ENCODE measurements around the gene ASTN2.

The ASTN2 gene

DNA sequence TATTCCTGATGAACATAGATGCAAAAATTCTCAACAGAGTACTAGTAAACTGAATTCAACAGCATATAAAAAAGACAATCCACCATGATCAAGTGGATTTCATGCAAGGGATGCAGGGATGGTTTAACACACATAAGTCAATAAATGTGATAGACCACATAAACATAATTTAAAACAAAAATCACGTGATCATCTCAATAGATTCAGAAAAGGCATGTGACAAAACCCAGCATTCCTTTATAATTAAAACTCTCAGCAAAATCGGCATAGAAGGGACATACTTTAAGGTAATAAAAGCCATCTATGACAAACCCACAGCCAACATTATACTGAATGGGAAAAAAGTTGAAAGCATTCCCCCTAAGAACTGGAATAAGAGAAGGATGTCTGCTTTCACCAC, 894.6 kb downstream of the ASTN2 start:
- Histone ChIP-seq H3K4me1 (no peaks in the 10 kb centered on the region), H3K4me2 (no peak overlapping the region), H3K27ac (no peak overlapping the region), H3K36me3 (no peaks in the 10 kb centered on the region), H3K9me3 (replicated peaks in 1 of 11) (peaks cover 0 to 34% (median 5%) of the 10 kb centered on the region in 11 experiments; a peak in 14 of 22 replicates), H3K9ac (no peak overlapping the region), H3K27me3 (no peaks in the 10 kb centered on the region), H4K20me1 (no peaks in the 10 kb centered on the region), H3K4me3 (no peak overlapping the region)
- TF ChIP-seq Cebpa-rat (IDR thresholded peaks at IDR 0.05): no peak

DNA sequence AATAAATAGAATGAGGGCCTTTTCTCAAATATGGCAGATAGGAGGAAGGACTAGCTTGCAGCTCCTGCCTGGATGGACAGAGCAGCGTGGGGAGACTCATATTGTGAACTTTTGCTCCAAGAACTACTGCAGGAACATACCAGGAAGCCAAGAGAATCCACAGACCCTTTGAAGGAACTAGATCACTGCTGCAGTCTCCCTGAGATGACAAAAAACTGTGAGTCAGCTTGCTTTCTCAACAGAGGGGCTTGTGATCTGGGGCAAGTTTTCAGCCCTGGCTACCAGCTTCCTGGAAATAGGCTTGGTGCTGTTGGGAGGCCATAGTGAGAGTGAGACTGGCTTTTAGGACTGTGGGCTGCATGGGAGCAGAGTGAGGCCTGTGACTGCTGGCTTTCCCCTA, 898.4 kb downstream of the ASTN2 start:
- no peaks in the 10 kb centered on the region for H4K20me1 ChIP-seq
- no peak overlapping the region for H3K27ac ChIP-seq
- H3K4me1 ChIP-seq: no peaks in the 10 kb centered on the region
- no peak overlapping the region for H3K4me3 ChIP-seq
- H3K27me3 ChIP-seq: no peaks in the 10 kb centered on the region
- no peak for TF ChIP-seq Cebpa-rat (IDR thresholded peaks at IDR 0.05)
- H3K4me2 ChIP-seq: no peak overlapping the region
- peaks cover 6 to 42% (median 14%) of the 10 kb centered on the region in 11 experiments; a peak in 21 of 22 replicates for H3K9me3 ChIP-seq (replicated peaks in 1 of 11)
- no peak overlapping the region for H3K9ac ChIP-seq
- H3K36me3 ChIP-seq: no peaks in the 10 kb centered on the region

DNA sequence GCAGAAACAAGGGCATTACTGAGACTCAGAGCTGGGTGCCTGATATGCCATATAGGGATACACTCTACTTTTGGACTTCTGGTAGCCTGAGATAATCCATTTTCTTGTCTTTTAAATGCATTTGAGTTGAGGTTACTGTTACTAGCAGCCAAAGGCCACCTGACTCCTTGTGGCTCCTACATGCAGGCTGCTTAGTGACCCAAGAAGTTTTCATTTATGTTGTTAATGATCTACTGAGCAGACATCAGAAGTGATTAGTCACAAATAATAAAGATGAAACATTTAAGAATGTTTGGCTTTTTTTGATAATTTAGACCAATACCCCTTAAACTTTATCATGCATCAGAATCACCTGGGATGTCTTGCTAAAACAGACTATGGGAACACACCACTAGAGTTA, 899.3 kb downstream of the ASTN2 start:
- no peak overlapping the region for H3K4me3 ChIP-seq
- no peak overlapping the region for H3K9ac ChIP-seq
- H4K20me1 ChIP-seq: no peaks in the 10 kb centered on the region
- H3K4me1 ChIP-seq: no peaks in the 10 kb centered on the region
- H3K9me3 ChIP-seq (replicated peaks in 1 of 11): peaks cover 6 to 36% (median 14%) of the 10 kb centered on the region in 11 experiments; a peak in 21 of 22 replicates
- H3K36me3 ChIP-seq: no peaks in the 10 kb centered on the region
- no peak overlapping the region for H3K27ac ChIP-seq
- no peak for TF ChIP-seq Cebpa-rat (IDR thresholded peaks at IDR 0.05)
- H3K27me3 ChIP-seq: no peaks in the 10 kb centered on the region
- H3K4me2 ChIP-seq: no peak overlapping the region

DNA sequence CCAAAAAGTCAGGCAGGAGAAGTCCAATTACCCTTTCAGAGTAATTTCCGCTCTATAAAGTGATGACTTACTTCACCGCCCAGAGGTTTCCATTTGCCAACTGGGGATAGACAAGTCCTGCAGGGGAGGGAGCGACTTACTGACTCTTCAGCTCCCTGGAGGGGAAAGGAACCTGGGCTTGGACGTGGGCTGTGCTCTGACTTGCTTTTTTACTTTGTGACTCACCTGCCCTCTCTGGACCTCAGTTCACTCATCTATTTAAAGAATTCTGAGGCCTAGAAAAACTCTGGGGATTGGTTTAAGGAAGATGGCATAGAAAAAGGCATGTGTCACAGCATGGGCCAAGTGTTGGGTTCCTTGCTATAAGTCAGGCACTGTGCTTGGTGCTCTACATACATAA, 908.2 kb downstream of the ASTN2 start:
- H3K9ac ChIP-seq: no peak overlapping the region
- no peaks in the 10 kb centered on the region for H3K36me3 ChIP-seq
- H3K4me1 ChIP-seq: peaks cover 0 to 23% (median 9%) of the 10 kb centered on the region in 10 experiments; a peak in 11 of 20 replicates
- no peak overlapping the region for H3K27ac ChIP-seq
- H4K20me1 ChIP-seq: no peaks in the 10 kb centered on the region
- H3K9me3 ChIP-seq (replicated peaks in 1 of 11): peaks cover 0 to 11% (median 0%) of the 10 kb centered on the region in 11 experiments; a peak in 1 of 22 replicates
- H3K4me2 ChIP-seq: no peak overlapping the region
- no peaks in the 10 kb centered on the region for H3K27me3 ChIP-seq
- no peak for TF ChIP-seq Cebpa-rat (IDR thresholded peaks at IDR 0.05)
- no peak overlapping the region for H3K4me3 ChIP-seq

DNA sequence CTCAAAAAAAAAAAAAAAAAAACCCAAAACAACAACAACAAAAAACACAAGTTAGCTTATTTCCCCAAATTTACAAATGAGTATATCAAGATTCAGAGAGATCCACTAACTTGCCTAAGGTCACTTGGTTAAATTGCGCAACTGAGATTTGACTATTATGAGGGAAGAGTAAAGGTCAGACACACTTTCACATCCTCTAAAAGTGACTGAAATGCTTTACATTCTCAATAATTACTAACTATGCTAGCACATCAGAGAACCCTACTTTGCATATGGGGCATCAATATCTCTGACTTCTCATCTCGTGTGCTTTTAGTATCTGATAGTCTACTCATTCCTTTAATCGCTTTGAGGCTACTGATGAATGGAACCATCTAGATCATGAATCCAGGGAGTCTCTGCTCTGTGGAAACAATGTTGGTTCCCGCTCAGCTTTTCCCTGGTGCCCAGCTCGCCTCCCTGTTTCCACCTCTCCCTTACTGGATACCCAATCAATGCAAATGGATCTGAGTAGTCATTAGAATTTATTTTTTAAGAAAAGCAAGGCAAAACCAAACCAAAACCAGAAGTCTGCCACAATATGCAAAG, 909.9 kb downstream of the ASTN2 start:
- no peak overlapping the region for H3K4me3 ChIP-seq
- peak in 6 of 11 experiments; percentile 9 to 85 (median 58); a peak in 7 of 22 replicates for TF ChIP-seq Cebpa-rat (IDR thresholded peaks at IDR 0.05)
- peaks cover 0 to 8% (median 0%) of the 10 kb centered on the region in 11 experiments; a peak in 1 of 22 replicates for H3K9me3 ChIP-seq (replicated peaks in 1 of 11)
- H4K20me1 ChIP-seq: no peaks in the 10 kb centered on the region
- no peaks in the 10 kb centered on the region for H3K36me3 ChIP-seq
- no peaks in the 10 kb centered on the region for H3K27me3 ChIP-seq
- 0 out of 22 replicates have a peak overlapping the region, but pooled peaks of 1 of the 11 experiments have one; percentile 13 for H3K27ac ChIP-seq
- peaks cover 0 to 23% (median 9%) of the 10 kb centered on the region in 10 experiments; a peak in 11 of 20 replicates for H3K4me1 ChIP-seq
- H3K4me2 ChIP-seq: peak overlapping the region in 5 of 11 experiments; percentile 41 to 71 (median 55); a peak in 9 of 22 replicates
- H3K9ac ChIP-seq: no peak overlapping the region

DNA sequence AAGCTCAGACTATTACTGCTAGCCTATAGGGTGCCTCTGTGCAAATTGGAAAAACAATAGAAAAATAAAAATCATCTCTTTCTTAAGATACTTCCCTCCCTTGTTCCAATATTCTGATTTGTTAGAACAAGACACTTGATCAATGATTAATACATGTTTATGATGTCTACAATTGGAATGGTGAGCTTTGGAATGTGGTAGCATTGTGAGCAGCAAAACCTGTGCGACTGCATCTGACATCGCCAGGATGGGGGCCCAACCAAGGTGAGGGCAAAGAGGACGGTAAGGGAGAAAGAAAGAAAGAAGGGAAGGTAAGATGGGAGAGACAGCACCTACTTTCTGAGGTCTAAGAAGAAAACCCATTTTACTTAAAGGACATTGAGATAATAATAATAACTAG, 910.8 kb downstream of the ASTN2 start:
- Histone ChIP-seq H3K4me1 (peaks cover 0 to 23% (median 9%) of the 10 kb centered on the region in 10 experiments; a peak in 11 of 20 replicates), H3K9ac (no peak overlapping the region), H3K27me3 (no peaks in the 10 kb centered on the region), H3K4me2 (peak overlapping the region in 4 of 11 experiments; percentile 41 to 71 (median 59); a peak in 6 of 22 replicates), H3K36me3 (no peaks in the 10 kb centered on the region), H3K4me3 (no peak overlapping the region), H3K27ac (no peak overlapping the region), H4K20me1 (no peaks in the 10 kb centered on the region), H3K9me3 (replicated peaks in 1 of 11) (0 out of 22 replicates have a peak, but pooled peaks cover 0 to 2% (median 0%) of the 10 kb centered on the region in 11 experiments)
- no peak for TF ChIP-seq Cebpa-rat (IDR thresholded peaks at IDR 0.05)

DNA sequence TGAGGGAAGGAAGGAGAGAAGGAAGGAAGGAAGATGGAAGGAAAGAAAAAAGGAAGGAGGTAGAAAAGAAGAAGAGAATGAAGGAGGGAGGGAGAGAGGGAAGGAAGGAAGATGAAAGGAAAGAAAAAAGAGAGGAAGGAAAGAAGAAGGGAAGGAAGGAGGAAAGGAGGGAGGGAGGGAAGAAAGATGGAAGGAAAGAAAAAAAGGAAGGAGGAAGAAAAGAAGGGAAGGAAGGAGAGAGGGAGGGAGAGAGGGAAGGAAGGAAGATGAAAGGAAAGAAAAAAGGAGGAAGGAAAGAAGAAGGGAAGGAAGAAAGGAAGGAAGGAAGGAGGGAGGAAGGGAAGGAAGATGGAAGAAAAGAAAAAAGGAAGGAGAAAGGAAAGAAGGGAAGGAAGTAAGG, 912.1 kb downstream of the ASTN2 start:
- no peaks in the 10 kb centered on the region; a peak in 1 of 22 replicates for H3K27me3 ChIP-seq
- TF ChIP-seq Cebpa-rat (IDR thresholded peaks at IDR 0.05): no peak
- no peaks in the 10 kb centered on the region for H3K36me3 ChIP-seq
- no peak overlapping the region for H3K4me3 ChIP-seq
- no peak overlapping the region for H3K4me2 ChIP-seq
- H3K4me1 ChIP-seq: peaks cover 0 to 23% (median 9%) of the 10 kb centered on the region in 10 experiments; a peak in 11 of 20 replicates
- no peaks in the 10 kb centered on the region for H4K20me1 ChIP-seq
- no peak overlapping the region for H3K9ac ChIP-seq
- H3K9me3 ChIP-seq (replicated peaks in 1 of 11): no peaks in the 10 kb centered on the region
- H3K27ac ChIP-seq: no peak overlapping the region

DNA sequence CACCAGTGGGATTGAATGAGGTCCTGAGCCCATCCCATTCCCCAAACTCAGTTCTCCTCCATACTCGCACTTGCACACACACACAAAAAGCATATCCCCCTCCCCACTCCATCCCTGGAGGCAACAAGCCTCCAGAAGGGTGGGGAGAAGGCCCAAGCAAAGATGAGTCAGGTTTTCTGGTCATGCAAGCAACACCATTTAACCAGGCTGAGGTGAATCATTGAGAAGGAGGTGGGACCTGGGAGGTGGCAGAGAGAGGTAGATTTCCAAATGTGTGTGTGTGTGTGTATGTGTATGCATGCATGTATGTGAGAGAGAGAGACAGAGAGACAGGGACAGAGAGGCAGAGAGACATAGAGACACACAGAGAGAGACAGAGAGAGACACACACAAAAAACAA, 913.0 kb downstream of the ASTN2 start:
- Histone ChIP-seq H4K20me1 (no peaks in the 10 kb centered on the region), H3K4me3 (no peak overlapping the region), H3K27ac (no peak overlapping the region), H3K27me3 (no peaks in the 10 kb centered on the region; a peak in 1 of 22 replicates), H3K9me3 (replicated peaks in 1 of 11) (no peaks in the 10 kb centered on the region), H3K36me3 (no peaks in the 10 kb centered on the region), H3K9ac (no peak overlapping the region), H3K4me1 (peaks cover 0 to 23% (median 9%) of the 10 kb centered on the region in 10 experiments; a peak in 11 of 20 replicates), H3K4me2 (no peak overlapping the region)
- no peak for TF ChIP-seq Cebpa-rat (IDR thresholded peaks at IDR 0.05)

DNA sequence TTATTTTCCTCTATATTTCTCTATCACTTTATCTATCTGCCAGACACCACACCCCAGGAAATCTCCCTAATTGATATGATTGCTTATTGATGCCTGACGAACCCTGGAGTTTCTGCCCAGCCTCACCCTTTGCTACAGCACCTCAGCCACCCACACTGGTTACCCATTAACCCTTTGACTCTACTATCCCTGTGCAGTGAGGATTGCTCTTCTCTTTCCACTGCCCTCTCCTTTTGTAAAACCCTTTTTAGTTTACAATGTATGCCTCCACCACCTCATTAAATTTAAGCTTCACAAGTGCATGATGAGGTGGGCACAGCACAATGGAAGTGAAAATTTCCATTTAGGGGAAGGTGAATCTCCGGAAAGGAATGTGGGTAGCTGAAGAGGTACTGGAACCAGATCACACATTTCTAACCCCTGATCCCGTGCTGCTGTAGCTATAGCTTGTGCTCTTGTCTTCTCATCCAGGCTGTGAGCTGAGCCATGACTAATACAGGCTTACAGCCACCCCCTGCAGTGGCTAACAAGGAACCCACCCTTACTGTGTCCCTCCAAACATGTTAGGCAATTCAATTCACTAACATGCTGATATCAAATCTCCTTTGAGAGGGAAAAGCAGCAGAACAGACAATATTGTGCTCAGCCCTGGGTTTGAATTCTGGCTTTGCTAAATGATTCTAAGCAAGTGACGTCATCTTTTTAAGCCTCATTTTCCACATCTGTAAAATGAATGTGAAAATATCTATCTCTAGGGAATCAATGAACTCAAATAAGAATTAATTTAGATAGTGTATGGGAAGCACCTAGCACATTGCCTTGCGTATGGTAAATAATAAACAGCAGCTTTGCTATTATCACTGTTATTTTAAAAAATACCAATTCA, 914.6 kb downstream of the ASTN2 start:
- H3K4me2 ChIP-seq: no peak overlapping the region
- H4K20me1 ChIP-seq: no peaks in the 10 kb centered on the region
- no peak overlapping the region for H3K27ac ChIP-seq
- H3K4me1 ChIP-seq: peaks cover 0 to 17% (median 8%) of the 10 kb centered on the region in 10 experiments; a peak in 11 of 20 replicates
- no peak overlapping the region for H3K9ac ChIP-seq
- H3K9me3 ChIP-seq (replicated peaks in 1 of 11): no peaks in the 10 kb centered on the region
- H3K27me3 ChIP-seq: no peaks in the 10 kb centered on the region; a peak in 1 of 22 replicates
- no peaks in the 10 kb centered on the region for H3K36me3 ChIP-seq
- TF ChIP-seq Cebpa-rat (IDR thresholded peaks at IDR 0.05): no peak
- no peak overlapping the region for H3K4me3 ChIP-seq

Measured in BLaER1 treated with 17β-estradiol and CSF1 and Interleukin-3, amounts not matched to agents 10 nM and 100 nM (cell line).